Gastroesophageal sphincter (tissue), 4 donors: ENCODE data around the gene SLC8A1. TPM values are rescaled to one million over a fixed set of nuclear protein-coding genes. Genes with fewer than 3 reads are reported as not detected.

Source experiments
- ATAC-seq: fragments of 150-250 bp; one replicate; pipeline ENCODE4 v1.9.1; 2016; ENCODE audit warnings: mild to moderate bottlenecking, moderate library complexity
- H3K27ac ChIP-seq, 4 donors: fragments of 200-600 bp; sonication (generic) in 3 of 4; 1 replicate in 3 of 4; 2 replicates in 1 of 4; pipeline ENCODE4 v1.5.1; 2016 to 2019
- H3K27me3 ChIP-seq: fragments of 200-600 bp; sonication (generic); one replicate; pipeline ENCODE4 v1.5.1; 2019
- H3K36me3 ChIP-seq, 2 donors: fragments of 200-600 bp; sonication (generic); one replicate each; pipeline ENCODE4 v1.5.1; 2019; ENCODE audit warnings: control low read depth in 1 of 2
- H3K4me1 ChIP-seq, 3 donors: fragments of 200-600 bp; sonication (generic); 1 replicate in 2 of 3; 2 replicates in 1 of 3; pipeline ENCODE4 v1.5.1; 2016 to 2019; ENCODE audit warnings: control low read depth in 2 of 3
- H3K4me3 ChIP-seq, 2 donors: fragments of 200-600 bp; sonication (generic); one replicate each; pipeline ENCODE4 v1.5.1; 2019; ENCODE audit warnings: mild to moderate bottlenecking in 1 of 2, moderate library complexity in 1 of 2
- H3K9me3 ChIP-seq, 3 donors: fragments of 200-600 bp; sonication (generic); one replicate each; pipeline ENCODE4 v1.5.1; 2017 to 2019; ENCODE audit warnings: control low read depth in 2 of 3
- CTCF ChIP-seq, 4 experiments: fragments of 200-600 bp in 2 of 4; fragments of 450-650 bp in 2 of 4; sonication (generic) in 1 of 4; IDR thresholded peaks; one replicate each; pipeline ENCODE4 v1.5.1; 2017 to 2019; ENCODE audit warnings: antibody characterized with exemption in 4 of 4, mild to moderate bottlenecking in 2 of 4, moderate library complexity in 2 of 4
- EP300 ChIP-seq: sonication (generic); formaldehyde crosslinking; IDR thresholded peaks from one replicate; pipeline ENCODE4 v1.6.1; 2017; ENCODE audit warnings: antibody characterized with exemption, mild to moderate bottlenecking
- POLR2A ChIP-seq, 2 donors: fragments of 450-650 bp; IDR thresholded peaks; one replicate each; pipeline ENCODE4 v1.6.1; 2017; ENCODE audit warnings: antibody characterized with exemption in 2 of 2, mild to moderate bottlenecking in 2 of 2, moderate library complexity in 1 of 2
- POLR2AphosphoS5 ChIP-seq: sonication (generic); formaldehyde crosslinking; IDR thresholded peaks from one replicate; pipeline ENCODE4 v1.6.1; 2017; ENCODE audit warnings: antibody characterized with exemption
- WGBS, 2 donors: methylation state at CpG; one replicate each; pipeline ENCODE4 v1.1.5; 2018; ENCODE audit warnings: low coverage in 1 of 2; 5-methylcytosine and 5-hydroxymethylcytosine counted together
- total RNA-seq, 4 donors: library from RNA; depleted of rRNA; stranded (reverse); fragments of >200 nt; gene quantifications; one replicate each; pipeline ENCODE4 v1.1.0, GENCODE V29; 2016

Gene SLC8A1
- total RNA-seq, 4 donors from 2014 or later: 76.3 to 168 (median 146) TPM

GRCh38 chr2:40384714-40385113, 67.2 kb downstream of the SLC8A1 start:
- Histone ChIP-seq H3K36me3 (no peaks in the 10 kb centered on the region), H3K27ac (no peak overlapping the region), H3K4me3 (no peak overlapping the region), H3K4me1 (peaks cover 0 to 10% (median 0%) of the 10 kb centered on the region in 3 donors), H3K9me3 (no peaks in the 10 kb centered on the region), H3K27me3 (no peaks in the 10 kb centered on the region)
- 30 to 42% methylated on average over 2 of the region's 2 CpGs for WGBS, 2 donors
- ATAC-seq: no peak
- TF ChIP-seq POLR2AphosphoS5 (peak; percentile 10), POLR2A (IDR thresholded peaks at IDR 0.05) (no peak), EP300 (no peak)

GRCh38 chr2:40384233-40384632, 67.7 kb downstream of the SLC8A1 start:
- Histone ChIP-seq H3K27ac (no peak overlapping the region), H3K36me3 (no peaks in the 10 kb centered on the region), H3K4me3 (no peak overlapping the region), H3K4me1 (peaks cover 0 to 10% (median 0%) of the 10 kb centered on the region in 3 donors), H3K9me3 (no peaks in the 10 kb centered on the region), H3K27me3 (no peaks in the 10 kb centered on the region)
- TF ChIP-seq POLR2AphosphoS5 (no peak), POLR2A (IDR thresholded peaks at IDR 0.05) (no peak), CTCF (IDR thresholded peaks at IDR 0.05) (no peak), EP300 (no peak)
- ATAC-seq: no peak
- WGBS, 2 donors: 86 to 91% methylated on average over 1 of the region's 1 CpG

- no peak overlapping the region for H3K4me3 ChIP-seq
- peaks cover 0 to 10% (median 0%) of the 10 kb centered on the region in 3 donors for H3K4me1 ChIP-seq
- ATAC-seq: no peak
- no peaks in the 10 kb centered on the region for H3K9me3 ChIP-seq
- H3K27me3 ChIP-seq: no peaks in the 10 kb centered on the region
- no peaks in the 10 kb centered on the region for H3K36me3 ChIP-seq
- TF ChIP-seq POLR2AphosphoS5 (no peak), CTCF (IDR thresholded peaks at IDR 0.05) (no peak), EP300 (no peak), POLR2A (IDR thresholded peaks at IDR 0.05) (no peak)
- 60 to 73% methylated on average over 1 to 2 of the region's 2 CpGs for WGBS, 2 donors
- no peak overlapping the region for H3K27ac ChIP-seq
Measured at GRCh38 chr2:40380721-40381120, 71.2 kb downstream of the SLC8A1 start.

GRCh38 chr2:40380041-40380440, 71.8 kb downstream of the SLC8A1 start:
- Histone ChIP-seq H3K27me3 (no peaks in the 10 kb centered on the region), H3K9me3 (no peaks in the 10 kb centered on the region), H3K36me3 (no peaks in the 10 kb centered on the region), H3K27ac (no peak overlapping the region), H3K4me1 (peaks cover 0 to 10% (median 0%) of the 10 kb centered on the region in 3 donors), H3K4me3 (no peak overlapping the region)
- TF ChIP-seq POLR2AphosphoS5: no peak
- no peak for ATAC-seq
- WGBS, 2 donors: 90 to 92% methylated on average over 1 of the region's 1 CpG

- TF ChIP-seq POLR2A (IDR thresholded peaks at IDR 0.05): no peak
- TF ChIP-seq CTCF (IDR thresholded peaks at IDR 0.05): no peak
- no peak for TF ChIP-seq EP300
- no peak for TF ChIP-seq POLR2AphosphoS5
- 53 to 57% methylated on average over 2 of the region's 2 CpGs for WGBS, 2 donors
- Histone ChIP-seq H3K27me3 (no peaks in the 10 kb centered on the region), H3K27ac (peak overlapping the region in 1 of 4 donors; percentile 25), H3K36me3 (no peaks in the 10 kb centered on the region), H3K4me1 (peaks cover 8 to 54% (median 16%) of the 10 kb centered on the region in 3 donors), H3K4me3 (no peak overlapping the region), H3K9me3 (no peaks in the 10 kb centered on the region)
- ATAC-seq: no peak
Measured at GRCh38 chr2:40374543-40375240, 77.2 kb downstream of the SLC8A1 start.

GRCh38 chr2:40373111-40373510, 78.8 kb downstream of the SLC8A1 start:
- WGBS, 2 donors: 60 to 82% methylated on average over 1 of the region's 1 CpG
- TF ChIP-seq POLR2AphosphoS5 (no peak), CTCF (IDR thresholded peaks at IDR 0.05) (no peak), EP300 (no peak), POLR2A (IDR thresholded peaks at IDR 0.05) (no peak)
- ATAC-seq: no peak
- H3K27ac ChIP-seq: peak overlapping the region; percentile 73 to 80 (median 78)
- peaks cover 8 to 61% (median 16%) of the 10 kb centered on the region in 3 donors for H3K4me1 ChIP-seq
- H3K4me3 ChIP-seq: no peak overlapping the region
- H3K9me3 ChIP-seq: no peaks in the 10 kb centered on the region
- no peaks in the 10 kb centered on the region for H3K36me3 ChIP-seq
- H3K27me3 ChIP-seq: no peaks in the 10 kb centered on the region
